NCI-H146 treated with DMSO at 0.1 percent for 48 hours (cell line): ENCODE measurements around the gene ARMC7.
"Not testable (repeated sequence)": the region's sequence is repeated elsewhere in the genome, so short reads cannot be mapped to it uniquely, and the experiment has no call there.

ENCODE experiments used
- DNase-seq: peaks from one replicate; lab custom pipeline; 2025; ENCODE audit not compliant: unreplicated experiment; lab: John Stamatoyannopoulos, UW

ARMC7 gene

GRCh38 chr17:75152523-75152921 is 42.8 kb downstream of the ARMC7 start:
- DNase-seq, result no peak

GRCh38 chr17:75152922-75153779 is 43.4 kb downstream of the ARMC7 start:
- peak; percentile 33 for DNase-seq

GRCh38 chr17:75153780-75154194 is 44.0 kb downstream of the ARMC7 start:
- DNase-seq, result no peak

GRCh38 chr17:75154195-75155106 is 44.7 kb downstream of the ARMC7 start, which contains the start of gene JPT1:
TSS of gene JPT1 (minus strand) at chr17:75154512. CDS start at chr17:75154397, 115 bp downstream.
- peak; percentile 94 for DNase-seq

GRCh38 chr17:75155191-75155601 is 45.4 kb downstream of the ARMC7 start:
- no peak for DNase-seq

GRCh38 chr17:75158480-75158879 is 48.7 kb downstream of the ARMC7 start:
- DNase-seq, result not testable (repeated sequence)

GRCh38 chr17:75159196-75160031 is 49.6 kb downstream of the ARMC7 start:
- no peak for DNase-seq

- DNase-seq, result no peak
Measured at GRCh38 chr17:75160211-75160610, 50.4 kb downstream of the ARMC7 start.

GRCh38 chr17:75163074-75163473 is 53.3 kb downstream of the ARMC7 start:
- no peak for DNase-seq

GRCh38 chr17:75164606-75165005 is 54.8 kb downstream of the ARMC7 start:
- not testable (repeated sequence) for DNase-seq

- no peak for DNase-seq
Measured at GRCh38 chr17:75168998-75169397, 59.2 kb downstream of the ARMC7 start.

- DNase-seq, result no peak
Measured at GRCh38 chr17:75173526-75173925, 63.8 kb downstream of the ARMC7 start.

- DNase-seq, result no peak
Measured at GRCh38 chr17:75174996-75175395, 65.2 kb downstream of the ARMC7 start.

- no peak for DNase-seq
Measured at GRCh38 chr17:75176625-75177024, 66.9 kb downstream of the ARMC7 start.

- no peak for DNase-seq
Measured at GRCh38 chr17:75178453-75178852, 68.7 kb downstream of the ARMC7 start.
